Measurements from ENCODE around the gene PANK4. TPM values are rescaled to one million over a fixed set of nuclear protein-coding genes. Genes with fewer than 3 reads are reported as not detected.

Gene PANK4
- total and polyA plus RNA-seq, 4 donors = 6.2 to 26.8 (median 12.6) TPM

DNA sequence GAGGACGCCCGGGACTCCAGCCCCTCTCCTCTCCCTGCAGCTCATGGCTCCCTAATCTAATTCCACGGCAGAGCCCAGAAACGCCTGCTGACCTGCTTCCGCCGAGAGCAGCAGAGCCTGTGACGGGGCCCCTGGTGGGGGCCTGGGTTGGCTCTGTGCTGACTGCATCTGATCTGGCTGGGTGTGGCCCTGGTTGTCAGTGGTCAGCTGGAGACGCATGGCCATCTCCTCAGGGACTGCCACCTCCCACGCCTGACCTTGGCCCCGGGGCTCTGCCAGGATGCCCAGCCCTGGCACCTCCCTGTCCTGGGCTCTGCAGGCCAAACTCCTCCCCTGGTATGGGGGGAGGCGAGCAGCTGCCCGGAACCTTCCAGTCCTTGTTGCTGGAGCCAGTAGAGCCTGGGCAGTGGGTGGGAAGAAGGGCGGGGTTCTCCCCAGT, 51.4 kb downstream of the PANK4 start (continued):
- TF ChIP-seq, protein P1, sequence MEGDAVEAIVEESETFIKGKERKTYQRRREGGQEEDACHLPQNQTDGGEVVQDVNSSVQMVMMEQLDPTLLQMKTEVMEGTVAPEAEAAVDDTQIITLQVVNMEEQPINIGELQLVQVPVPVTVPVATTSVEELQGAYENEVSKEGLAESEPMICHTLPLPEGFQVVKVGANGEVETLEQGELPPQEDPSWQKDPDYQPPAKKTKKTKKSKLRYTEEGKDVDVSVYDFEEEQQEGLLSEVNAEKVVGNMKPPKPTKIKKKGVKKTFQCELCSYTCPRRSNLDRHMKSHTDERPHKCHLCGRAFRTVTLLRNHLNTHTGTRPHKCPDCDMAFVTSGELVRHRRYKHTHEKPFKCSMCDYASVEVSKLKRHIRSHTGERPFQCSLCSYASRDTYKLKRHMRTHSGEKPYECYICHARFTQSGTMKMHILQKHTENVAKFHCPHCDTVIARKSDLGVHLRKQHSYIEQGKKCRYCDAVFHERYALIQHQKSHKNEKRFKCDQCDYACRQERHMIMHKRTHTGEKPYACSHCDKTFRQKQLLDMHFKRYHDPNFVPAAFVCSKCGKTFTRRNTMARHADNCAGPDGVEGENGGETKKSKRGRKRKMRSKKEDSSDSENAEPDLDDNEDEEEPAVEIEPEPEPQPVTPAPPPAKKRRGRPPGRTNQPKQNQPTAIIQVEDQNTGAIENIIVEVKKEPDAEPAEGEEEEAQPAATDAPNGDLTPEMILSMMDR (IDR thresholded peaks at IDR 0.05; ENCODE audit: low read depth, low read length, missing input control) = no peak
- no peak for TF ChIP-seq TAF1 (conservative IDR thresholded peaks at IDR 0.05)
- TF ChIP-seq HNF4A (conservative IDR thresholded peaks at IDR 0.05) = peak in 1 of 2 donors; percentile 90
- peak in 1 of 2 donors; percentile 98 for TF ChIP-seq EGR1 (IDR thresholded peaks at IDR 0.05; ENCODE audit: low read depth in 2 of 2)
- no peak for TF ChIP-seq GABPA (IDR thresholded peaks at IDR 0.05 in 1 of 2, conservative IDR thresholded peaks at IDR 0.05 in 1 of 2)
- TF ChIP-seq REST (IDR thresholded peaks at IDR 0.05) = peak; percentile 66
- TF ChIP-seq SP1 (IDR thresholded peaks at IDR 0.05) = peak; percentile 20
- TF ChIP-seq FOXA1 (IDR thresholded peaks at IDR 0.05) = peak; percentile 59

- Histone ChIP-seq H3K27me3 (ENCODE audit: control insufficient read depth in 4 of 4, insufficient read depth in 4 of 4, low read length in 3 of 4) (no peaks in the 10 kb centered on the region), H3K9me3 (ENCODE audit: control insufficient read depth in 4 of 4, low read length in 3 of 4) (no peaks in the 10 kb centered on the region), H3K4me3 (ENCODE audit: low read depth in 1 of 3, low read length in 3 of 3) (no peak overlapping the region), H3K9ac (ENCODE audit: low read depth in 1 of 2, low read length in 2 of 2) (no peak overlapping the region), H3K4me1 (ENCODE audit: control insufficient read depth in 4 of 4, insufficient read depth in 4 of 4, low read length in 3 of 4) (peaks cover 14 to 33% (median 29%) of the 10 kb centered on the region in 4 donors), H3K27ac (ENCODE audit: low read depth in 1 of 2, low read length in 2 of 2) (no peak overlapping the region), H3K36me3 (ENCODE audit: control insufficient read depth in 4 of 4, insufficient read depth in 3 of 4, low read depth in 1 of 4, low read length in 3 of 4) (no peaks in the 10 kb centered on the region)
- no peak for TF ChIP-seq RAD21 (IDR thresholded peaks at IDR 0.05)
- no peak for TF ChIP-seq YY1 (IDR thresholded peaks at IDR 0.05)
- TF ChIP-seq, protein P1 (IDR thresholded peaks at IDR 0.05; ENCODE audit: low read depth, low read length, missing input control) = no peak
- no peak for TF ChIP-seq REST (IDR thresholded peaks at IDR 0.05)
- TF ChIP-seq GABPA (IDR thresholded peaks at IDR 0.05 in 1 of 2, conservative IDR thresholded peaks at IDR 0.05 in 1 of 2) = no peak
- TF ChIP-seq, protein P2, sequence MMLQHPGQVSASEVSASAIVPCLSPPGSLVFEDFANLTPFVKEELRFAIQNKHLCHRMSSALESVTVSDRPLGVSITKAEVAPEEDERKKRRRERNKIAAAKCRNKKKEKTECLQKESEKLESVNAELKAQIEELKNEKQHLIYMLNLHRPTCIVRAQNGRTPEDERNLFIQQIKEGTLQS (IDR thresholded peaks at IDR 0.05) = no peak
- no peak for TF ChIP-seq JUND (IDR thresholded peaks at IDR 0.05)
- no peak for TF ChIP-seq MAX (IDR thresholded peaks at IDR 0.05)
- no peak for TF ChIP-seq NR2F2 (IDR thresholded peaks at IDR 0.05)
- TF ChIP-seq FOXA1 (IDR thresholded peaks at IDR 0.05) = no peak
- DNase-seq (ENCODE audit: low spot score) = no peak
- 82% methylated on average over 17 of the region's 17 CpGs for WGBS
Observed at GRCh38 chr1:2474104-2474844, 52.1 kb downstream of the PANK4 start.

Data from liver (tissue), 9 donors.